SK-N-SH treated with all-trans-retinoic acid at 6 μM for 48 hours (cell line): Measurements from ENCODE around the gene PRR36.

Experiments
- ATAC-seq: fragments of 200-7000 bp; cut with Tn5 transposase; 3 replicates; pipeline ENCODE4 v1.9.1; 2020; ENCODE audit warnings: mild to moderate bottlenecking, moderate library complexity
- ARNTL ChIP-seq: fragments of 450-650 bp; formaldehyde crosslinking; IDR thresholded peaks from 2 replicates; pipeline ENCODE4 v1.5.0; 2020; ENCODE audit warnings: low read depth, mild to moderate bottlenecking, moderate library complexity, borderline replicate concordance
- BACH2 ChIP-seq: fragments of 250-450 bp; sonication (Bioruptor Pico); IDR thresholded peaks from 2 replicates; pipeline ENCODE4 v1.9.0; 2021; ENCODE audit warnings: mild to moderate bottlenecking, borderline replicate concordance
- CREB5 ChIP-seq: fragments of 250-450 bp; sonication (Bioruptor Pico); IDR thresholded peaks from 2 replicates; pipeline ENCODE4 v1.5.1; 2020; ENCODE audit warnings: low read depth, mild to moderate bottlenecking, moderate library complexity
- CSDC2 ChIP-seq: fragments of 250-450 bp; sonication (Bioruptor Pico); IDR thresholded peaks from 2 replicates; pipeline ENCODE4 v1.5.0; 2020; ENCODE audit warnings: mild to moderate bottlenecking, moderate library complexity
- CSRNP3 ChIP-seq: fragments of 250-450 bp; sonication (Bioruptor Pico); IDR thresholded peaks from 2 replicates; pipeline ENCODE4 v1.5.1; 2021; ENCODE audit warnings: mild to moderate bottlenecking, moderate library complexity
- GLIS3 ChIP-seq: fragments of 250-450 bp; sonication (Bioruptor Pico); IDR thresholded peaks from 2 replicates; pipeline ENCODE4 v1.5.0; 2020; ENCODE audit warnings: mild to moderate bottlenecking, moderate library complexity
- ISL1 ChIP-seq: fragments of 250-450 bp; sonication (Bioruptor Pico); IDR thresholded peaks from 2 replicates; pipeline ENCODE4 v2.1.2; 2022; ENCODE audit warnings: mild to moderate bottlenecking, moderate library complexity
- OSR1 ChIP-seq: fragments of 250-450 bp; sonication (Bioruptor Pico); IDR thresholded peaks from 2 replicates; pipeline ENCODE4 v1.8.0; 2022; ENCODE audit warnings: moderate library complexity, mild to moderate bottlenecking, inconsistent platforms
- PATZ1 ChIP-seq: fragments of 250-450 bp; sonication (Bioruptor Pico); IDR thresholded peaks from 2 replicates; pipeline ENCODE4 v1.8.0; 2020; ENCODE audit warnings: mild to moderate bottlenecking, moderate library complexity, borderline replicate concordance
- POU6F1 ChIP-seq: fragments of 250-450 bp; sonication (Bioruptor Pico); IDR thresholded peaks from 2 replicates; pipeline ENCODE4 v1.8.0; 2021; ENCODE audit warnings: low read depth, mild to moderate bottlenecking, moderate library complexity, borderline replicate concordance
- PPARA ChIP-seq: fragments of 250-450 bp; sonication (Bioruptor Pico); IDR thresholded peaks from 2 replicates; pipeline ENCODE4 v1.5.0; 2020; ENCODE audit warnings: mild to moderate bottlenecking, borderline replicate concordance
- RARB ChIP-seq: fragments of 250-450 bp; sonication (Bioruptor Pico); IDR thresholded peaks from 2 replicates; pipeline ENCODE4 v1.8.0; 2021; ENCODE audit warnings: mild to moderate bottlenecking, moderate library complexity
- SNAI2 ChIP-seq: fragments of 250-450 bp; sonication (Bioruptor Pico); IDR thresholded peaks from 2 replicates; pipeline ENCODE4 v1.5.0; 2020; ENCODE audit warnings: mild to moderate bottlenecking, moderate library complexity
- TCF4 ChIP-seq: fragments of 250-450 bp; sonication (Bioruptor Pico); IDR thresholded peaks from 2 replicates; pipeline ENCODE4 v1.8.0; 2021; ENCODE audit warnings: mild to moderate bottlenecking, moderate library complexity, borderline replicate concordance
- TOX ChIP-seq: fragments of 250-450 bp; sonication (Bioruptor Pico); IDR thresholded peaks from 2 replicates; pipeline ENCODE4 v1.8.0; 2021; ENCODE audit warnings: mild to moderate bottlenecking, moderate library complexity, borderline replicate concordance
- TSHZ2 ChIP-seq: fragments of 250-450 bp; sonication (Bioruptor Pico); IDR thresholded peaks from 2 replicates; pipeline ENCODE4 v1.5.0; 2020; ENCODE audit warnings: mild to moderate bottlenecking, moderate library complexity
- ZC3H10 ChIP-seq: fragments of 250-450 bp; sonication (Bioruptor Pico); IDR thresholded peaks from 2 replicates; pipeline ENCODE4 v1.5.1; 2021; ENCODE audit warnings: mild to moderate bottlenecking, moderate library complexity
- ZFP3 ChIP-seq: fragments of 250-450 bp; sonication (Bioruptor Pico); IDR thresholded peaks from 2 replicates; pipeline ENCODE4 v1.5.0; 2020; ENCODE audit warnings: mild to moderate bottlenecking, moderate library complexity
- ZFP30 ChIP-seq: fragments of 450-650 bp; formaldehyde crosslinking; IDR thresholded peaks from 2 replicates; pipeline ENCODE4 v1.5.0; 2022; ENCODE audit warnings: mild to moderate bottlenecking, moderate library complexity
- ZNF70 ChIP-seq: fragments of 450-650 bp; formaldehyde crosslinking; IDR thresholded peaks from 2 replicates; pipeline ENCODE4 v1.5.0; 2020; ENCODE audit warnings: mild to moderate bottlenecking, moderate library complexity
- ZNF8 ChIP-seq: fragments of 450-650 bp; formaldehyde crosslinking; IDR thresholded peaks from 2 replicates; pipeline ENCODE4 v1.5.0; 2020; ENCODE audit warnings: mild to moderate bottlenecking, moderate library complexity

Gene PRR36

GRCh38 chr19:7850945-7851622, 23.1 kb downstream of the PRR36 start:
- no peak for TF ChIP-seq CSDC2 (CRISPR knock-in tag)
- no peak for TF ChIP-seq SNAI2 (CRISPR knock-in tag)
- TF ChIP-seq PATZ1 (CRISPR knock-in tag): no peak
- TF ChIP-seq ISL1: no peak
- TF ChIP-seq ARNTL (CRISPR knock-in tag): no peak
- no peak for TF ChIP-seq ZNF8 (CRISPR knock-in tag)
- TF ChIP-seq RARB: no peak
- TF ChIP-seq ZC3H10 (CRISPR knock-in tag): no peak
- TF ChIP-seq POU6F1 (CRISPR knock-in tag): no peak
- ATAC-seq: no peak

- TF ChIP-seq ZNF70 (CRISPR knock-in tag) (no peak), TSHZ2 (CRISPR knock-in tag) (no peak), CREB5 (CRISPR knock-in tag) (no peak), ISL1 (no peak), ZC3H10 (CRISPR knock-in tag) (no peak), TCF4 (CRISPR knock-in tag) (no peak), GLIS3 (CRISPR knock-in tag) (no peak), ZFP30 (CRISPR knock-in tag) (no peak)
- no peak for ATAC-seq
These were observed 24.0 kb downstream of the PRR36 start for GRCh38 chr19:7850000-7850813.

- no peak for ATAC-seq
- TF ChIP-seq RARB (no peak), ZFP30 (CRISPR knock-in tag) (no peak), ZNF70 (CRISPR knock-in tag) (no peak), CSDC2 (CRISPR knock-in tag) (no peak), OSR1 (CRISPR knock-in tag) (no peak), PPARA (CRISPR knock-in tag) (no peak), ARNTL (CRISPR knock-in tag) (no peak), POU6F1 (CRISPR knock-in tag) (no peak), TSHZ2 (CRISPR knock-in tag) (no peak), CSRNP3 (CRISPR knock-in tag) (no peak), BACH2 (CRISPR knock-in tag) (no peak), ZFP3 (CRISPR knock-in tag) (no peak), TOX (CRISPR knock-in tag) (no peak)
These were observed 24.6 kb downstream of the PRR36 start for GRCh38 chr19:7849631-7849999.
